Measurements from ENCODE around the gene WDR55. TPM values are rescaled to one million over a fixed set of nuclear protein-coding genes. Genes with fewer than 3 reads are reported as not detected.
"Not testable (repeated sequence)": the region's sequence is repeated elsewhere in the genome, so short reads cannot be mapped to it uniquely, and the experiment has no call there.

Gene WDR55
- total and polyA plus RNA-seq, 3 experiments from 2014 or later, result 17.3 to 40.7 (median 40.1) TPM

DNA sequence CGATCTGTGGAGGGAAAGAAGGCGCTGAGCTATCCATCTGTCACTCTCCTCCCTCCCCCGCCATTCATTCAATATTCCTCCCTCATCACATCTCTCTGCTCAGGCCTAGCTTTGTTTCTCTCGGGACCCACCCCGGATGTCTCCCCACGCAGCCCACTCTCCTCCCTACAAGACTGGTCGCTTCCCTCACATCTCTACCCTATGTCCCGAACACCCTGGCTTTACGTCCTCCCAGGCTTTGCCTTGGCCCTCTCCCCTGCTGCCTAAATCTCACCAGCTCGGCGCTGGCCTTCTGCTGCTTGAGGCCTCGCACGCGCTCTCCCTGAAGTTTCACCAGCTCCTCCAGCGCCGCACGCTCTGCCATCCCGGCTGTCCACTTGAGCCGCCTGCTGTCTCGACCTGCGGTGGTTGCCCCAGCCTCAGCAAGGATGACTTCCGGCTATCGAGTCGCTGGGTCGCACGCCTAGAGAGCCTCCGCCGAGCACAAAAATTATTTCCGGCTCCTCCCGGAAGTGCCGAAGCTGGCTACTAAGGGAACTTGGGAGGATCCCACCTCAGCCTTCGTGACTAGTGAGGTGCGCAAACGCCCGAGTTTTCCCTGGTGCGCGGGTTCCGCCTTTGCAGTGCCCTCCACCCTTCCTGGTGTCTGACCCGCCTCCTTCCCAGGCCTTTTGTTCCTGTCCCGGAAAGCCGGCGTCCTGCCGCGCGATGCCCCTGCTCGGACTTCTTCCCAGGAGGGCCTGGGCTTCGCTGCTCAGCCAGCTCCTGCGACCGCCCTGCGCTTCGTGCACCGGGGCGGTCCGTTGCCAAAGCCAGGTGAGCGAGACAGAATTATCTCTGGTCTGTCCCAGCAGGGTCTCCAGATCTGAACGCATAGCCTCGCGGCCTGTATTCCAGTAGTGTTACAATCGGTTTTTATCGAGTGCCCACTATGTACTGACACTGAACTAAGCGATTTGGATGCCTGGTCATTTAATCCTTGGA, 26.5 kb downstream of the WDR55 start, which contains the start of the genes HARS1 and HARS2:
Gene HARS1 (minus strand): TSS at position 430 of the 984 bp plus-strand sequence. CDS start 66 bp downstream, at position 364.
Gene HARS2 (plus strand): TSS at position 515 of the 984 bp plus-strand sequence. CDS start 194 bp downstream, at position 709.
- H3K27me3 Mint-ChIP-seq, result no peaks in the 10 kb centered on the region
- no peaks in the 10 kb centered on the region for H3K27me3 ChIP-seq (ENCODE audit: insufficient read depth, low read length, poor library complexity, severe bottlenecking)
- ChIA-PET CTCF (interaction anchor here (0.9 to 1.6 kb wide), 9 partner anchors 9 to 318 kb away, joined by 3 to 5 read pairs (median 3); partner anchors contain the start of genes EIF4EBP3, IK, NDUFA2 and ZMAT2), POLR2A (interaction anchor here (0.6 to 1.7 kb wide), 7 partner anchors 9 to 290 kb away, joined by 3 to 8 read pairs (median 5); partner anchors contain the start of genes ANKHD1, IK, NDUFA2 and ZMAT2)
- peak within 1 kb of the TSS; percentile 89 for H3K4me3 ChIP-seq (ENCODE audit: low read length)
- peaks cover 30% of the 10 kb centered on the region for H3K4me1 ChIP-seq (ENCODE audit: insufficient read depth, low read length)
- peak within 1 kb of the TSS; percentile 79 for H3K27ac ChIP-seq (ENCODE audit: low read depth, low read length)
- H3K4me3 Mint-ChIP-seq, result peak within 1 kb of the TSS; percentile 94 to 100 (median 99)
- H3K4me1 Mint-ChIP-seq, result peaks cover 37 to 56% (median 52%) of the 10 kb centered on the region in 3 donors
- H3K9me3 ChIP-seq (ENCODE audit: low read length), result no peaks in the 10 kb centered on the region
- peaks cover 24% of the 10 kb centered on the region for H3K36me3 ChIP-seq (ENCODE audit: insufficient read depth, low read length)
- no peaks in the 10 kb centered on the region for H3K9me3 Mint-ChIP-seq
- H3K27ac Mint-ChIP-seq, result peak within 1 kb of the TSS; percentile 89 to 100 (median 98)
- peaks cover 5 to 67% (median 11%) of the 10 kb centered on the region in 3 donors for H3K36me3 Mint-ChIP-seq
- peak; percentile 72 to 87 (median 77) for DNase-seq

DNA sequence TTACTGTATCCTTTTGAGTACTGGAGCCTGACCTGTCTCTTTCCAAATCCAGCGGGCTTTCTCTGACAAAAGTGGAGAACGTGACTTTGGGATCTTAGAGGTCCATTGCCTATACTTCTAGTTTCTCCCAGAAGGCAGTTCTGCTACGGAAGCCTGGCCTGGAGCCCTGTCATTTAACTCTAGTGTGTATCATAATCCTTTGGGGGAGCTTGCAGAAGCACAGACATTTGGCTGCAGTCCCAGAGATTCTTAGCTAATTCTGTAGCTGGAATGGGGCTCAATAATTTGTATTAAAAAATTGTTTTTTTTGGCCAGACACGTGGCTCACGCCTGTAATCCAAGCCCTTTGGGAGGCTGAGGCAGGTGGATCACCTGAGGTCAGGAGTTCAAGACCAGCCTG, 29.6 kb downstream of the WDR55 start:
- peaks cover 15 to 78% (median 30%) of the 10 kb centered on the region in 3 donors for H3K36me3 Mint-ChIP-seq
- Histone ChIP-seq H3K9me3 (ENCODE audit: low read length) (no peaks in the 10 kb centered on the region), H3K4me3 (ENCODE audit: low read length) (no peak overlapping the region), H3K27me3 (ENCODE audit: insufficient read depth, low read length, poor library complexity, severe bottlenecking) (no peaks in the 10 kb centered on the region), H3K4me1 (ENCODE audit: insufficient read depth, low read length) (peaks cover 24% of the 10 kb centered on the region), H3K27ac (ENCODE audit: low read depth, low read length) (no peak overlapping the region), H3K36me3 (ENCODE audit: insufficient read depth, low read length) (peaks cover 49% of the 10 kb centered on the region)
- POLR2A ChIA-PET, result no interaction called here
- peak overlapping the region in 1 of 7 donors; percentile 68 for H3K4me3 Mint-ChIP-seq
- H3K27ac Mint-ChIP-seq, result peak overlapping the region in 1 of 8 donors; percentile 89
- H3K9me3 Mint-ChIP-seq, result no peaks in the 10 kb centered on the region
- no peaks in the 10 kb centered on the region for H3K27me3 Mint-ChIP-seq
- H3K4me1 Mint-ChIP-seq, result peaks cover 29 to 42% (median 42%) of the 10 kb centered on the region in 3 donors
- CTCF ChIA-PET, result interaction anchor here (1.2 kb wide), 1 partner anchor 12 kb away, joined by 3 read pairs; no protein-coding TSS in a partner anchor
- no peak for DNase-seq

DNA sequence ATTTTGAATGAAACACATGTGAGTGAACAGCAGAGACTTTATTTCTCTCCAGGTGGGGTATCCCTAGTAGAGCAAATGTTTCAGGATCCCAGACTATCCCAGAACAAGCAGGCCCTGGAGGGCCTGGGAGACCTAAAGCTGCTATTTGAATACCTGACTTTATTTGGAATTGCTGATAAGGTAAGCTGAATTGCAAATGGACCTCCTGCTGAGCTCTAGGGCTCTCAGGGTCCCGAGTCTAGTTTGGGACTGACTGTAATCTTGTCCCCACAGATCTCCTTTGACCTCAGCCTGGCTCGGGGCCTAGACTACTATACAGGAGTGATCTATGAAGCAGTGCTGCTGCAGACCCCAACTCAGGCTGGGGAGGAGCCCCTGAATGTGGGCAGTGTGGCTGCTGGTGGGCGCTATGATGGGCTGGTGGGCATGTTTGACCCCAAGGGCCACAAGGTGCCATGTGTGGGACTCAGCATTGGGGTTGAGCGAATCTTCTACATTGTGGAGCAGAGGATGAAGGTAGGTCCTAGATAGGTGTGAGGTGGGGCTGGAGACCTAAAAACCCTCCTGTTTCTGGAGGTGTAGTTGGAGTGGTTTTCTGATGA, 32.3 kb downstream of the WDR55 start:
- Histone ChIP-seq H3K36me3 (ENCODE audit: insufficient read depth, low read length) (peaks cover 59% of the 10 kb centered on the region), H3K27me3 (ENCODE audit: insufficient read depth, low read length, poor library complexity, severe bottlenecking) (no peaks in the 10 kb centered on the region), H3K9me3 (ENCODE audit: low read length) (no peaks in the 10 kb centered on the region), H3K4me1 (ENCODE audit: insufficient read depth, low read length) (peaks cover 21% of the 10 kb centered on the region), H3K27ac (ENCODE audit: low read depth, low read length) (no peak overlapping the region), H3K4me3 (ENCODE audit: low read length) (no peak overlapping the region)
- CTCF ChIA-PET, result interaction anchor here (0.8 to 1.0 kb wide), 3 partner anchors 14 to 50 kb away, joined by 3 to 4 read pairs (median 3); partner anchors contain the start of genes IK and NDUFA2
- Mint-ChIP-seq H3K4me3 (no peak overlapping the region), H3K4me1 (peaks cover 27 to 41% (median 40%) of the 10 kb centered on the region in 3 donors), H3K27ac (peak overlapping the region in 4 of 8 donors; percentile 50 to 58 (median 56)), H3K27me3 (no peaks in the 10 kb centered on the region), H3K9me3 (no peaks in the 10 kb centered on the region), H3K36me3 (peaks cover 23 to 76% (median 33%) of the 10 kb centered on the region in 3 donors)
- DNase-seq, result no peak
- POLR2A ChIA-PET, result no interaction called here

DNA sequence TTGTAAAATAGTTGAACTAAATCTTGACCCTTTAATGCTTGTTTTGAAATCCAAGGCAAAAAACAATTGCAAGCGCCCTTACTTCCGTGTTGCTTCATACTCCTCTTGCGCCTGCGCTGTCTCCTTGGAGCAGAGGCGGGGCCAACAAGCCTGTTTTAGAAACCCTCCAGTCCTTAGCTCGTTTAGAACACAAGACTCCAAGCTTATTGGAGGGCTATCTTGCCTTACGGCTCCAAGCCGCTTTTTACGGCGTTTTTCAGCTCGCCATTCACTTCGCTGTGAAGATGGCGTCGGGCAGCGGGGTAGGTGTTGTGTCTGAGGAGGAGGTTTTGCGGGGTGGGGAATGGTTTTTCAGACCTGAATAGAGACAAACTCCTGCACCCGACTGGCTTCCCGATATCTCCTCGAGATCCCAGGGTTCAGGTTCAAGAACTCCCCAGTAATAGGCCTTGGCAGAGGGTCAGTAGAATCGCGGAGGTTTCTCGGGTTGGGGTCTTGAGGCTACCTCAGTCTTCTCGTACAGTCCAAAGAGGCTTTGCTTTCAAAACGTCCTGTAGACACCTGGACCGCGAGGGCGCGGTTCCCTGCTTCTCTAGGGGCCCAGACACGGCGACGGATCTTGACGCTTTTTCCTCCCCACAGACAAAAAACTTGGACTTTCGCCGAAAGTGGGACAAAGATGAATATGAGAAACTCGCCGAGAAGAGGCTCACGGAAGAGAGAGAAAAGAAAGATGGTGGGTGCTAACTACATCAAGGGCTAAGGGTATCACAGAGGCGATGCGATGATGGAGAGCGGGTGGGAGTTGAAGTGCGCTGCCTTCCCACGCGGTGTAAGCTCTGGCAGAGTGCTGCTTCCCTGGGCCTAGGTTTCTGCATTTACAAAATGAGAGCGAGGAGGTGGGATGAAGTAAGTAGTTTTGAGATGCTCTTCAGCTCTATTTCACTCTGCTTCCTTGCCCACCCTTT, 35.8 kb downstream of the WDR55 start, which contains the start of gene ZMAT2:
Gene ZMAT2 (plus strand): TSS at position 271 of the 968 bp plus-strand sequence. CDS start 14 bp downstream, at position 285.
- H3K4me3 ChIP-seq (ENCODE audit: low read length), result peak within 1 kb of the TSS; percentile 88
- Mint-ChIP-seq H3K9me3 (no peaks in the 10 kb centered on the region), H3K4me3 (peak within 1 kb of the TSS; percentile 94 to 99 (median 98)), H3K36me3 (peaks cover 31 to 87% (median 43%) of the 10 kb centered on the region in 3 donors), H3K27me3 (no peaks in the 10 kb centered on the region), H3K4me1 (peaks cover 20 to 31% (median 29%) of the 10 kb centered on the region in 3 donors), H3K27ac (peak within 1 kb of the TSS; percentile 82 to 99 (median 97))
- H3K27ac ChIP-seq (ENCODE audit: low read depth, low read length), result peak within 1 kb of the TSS; percentile 80
- peaks cover 77% of the 10 kb centered on the region for H3K36me3 ChIP-seq (ENCODE audit: insufficient read depth, low read length)
- H3K4me1 ChIP-seq (ENCODE audit: insufficient read depth, low read length), result peaks cover 19% of the 10 kb centered on the region
- H3K27me3 ChIP-seq (ENCODE audit: insufficient read depth, low read length, poor library complexity, severe bottlenecking), result no peaks in the 10 kb centered on the region
- peak; percentile 87 to 96 (median 92) for DNase-seq
- CTCF ChIA-PET, result interaction anchor here (0.6 to 2.8 kb wide), 4 partner anchors 10 to 342 kb away, joined by 3 to 14 read pairs (median 3); partner anchors contain the start of genes HARS1, HARS2, IK and NDUFA2
- POLR2A ChIA-PET, result interaction anchor here (0.8 to 2.0 kb wide), 4 partner anchors 9 to 53 kb away, joined by 3 to 12 read pairs (median 4); partner anchors contain the start of genes HARS1, HARS2, IK and WDR55
- no peaks in the 10 kb centered on the region for H3K9me3 ChIP-seq (ENCODE audit: low read length)

DNA sequence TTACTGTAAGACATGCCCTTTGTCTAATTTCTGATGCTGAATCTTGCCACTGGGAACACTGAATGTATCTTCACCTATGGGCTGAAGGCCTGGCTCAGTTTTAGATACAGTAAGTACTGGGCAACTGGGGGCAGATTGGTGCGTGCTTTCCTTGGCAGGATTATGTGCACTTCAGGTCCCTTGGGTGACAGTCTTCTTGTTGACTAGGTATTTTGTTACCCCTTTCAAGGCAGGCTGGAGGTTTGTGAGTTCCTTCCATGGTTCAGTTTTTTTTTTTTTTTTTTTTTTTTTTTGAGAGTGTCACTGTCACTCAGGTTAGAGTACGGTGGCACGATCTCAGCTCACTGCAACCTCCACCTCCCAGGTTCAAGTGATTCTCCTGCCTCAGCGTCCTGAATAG, 43.1 kb downstream of the WDR55 start:
- peaks cover 16 to 26% (median 21%) of the 10 kb centered on the region in 3 donors for H3K4me1 Mint-ChIP-seq
- Histone ChIP-seq H3K9me3 (ENCODE audit: low read length) (no peaks in the 10 kb centered on the region), H3K36me3 (ENCODE audit: insufficient read depth, low read length) (peaks cover 31% of the 10 kb centered on the region), H3K4me1 (ENCODE audit: insufficient read depth, low read length) (peaks cover 9% of the 10 kb centered on the region), H3K27me3 (ENCODE audit: insufficient read depth, low read length, poor library complexity, severe bottlenecking) (no peaks in the 10 kb centered on the region), H3K4me3 (ENCODE audit: low read length) (no peak overlapping the region), H3K27ac (ENCODE audit: low read depth, low read length) (no peak overlapping the region)
- peaks cover 0 to 6% (median 0%) of the 10 kb centered on the region in 5 donors for H3K9me3 Mint-ChIP-seq
- ChIA-PET POLR2A (interaction anchor here (0.6 kb wide), 1 partner anchor 194 kb away, joined by 9 read pairs; no protein-coding TSS in a partner anchor), CTCF (interaction anchor here (0.7 kb wide), 1 partner anchor 358 kb away, joined by 3 read pairs; no protein-coding TSS in a partner anchor)
- peak overlapping the region in 2 of 7 donors; percentile 16 to 22 for H3K4me3 Mint-ChIP-seq
- H3K36me3 Mint-ChIP-seq, result peaks cover 9 to 52% (median 23%) of the 10 kb centered on the region in 3 donors
- no peak for DNase-seq
- H3K27me3 Mint-ChIP-seq, result peaks cover 0 to 8% of the 10 kb centered on the region in 2 donors
- peak overlapping the region in 3 of 8 donors; percentile 45 to 66 (median 47) for H3K27ac Mint-ChIP-seq

DNA sequence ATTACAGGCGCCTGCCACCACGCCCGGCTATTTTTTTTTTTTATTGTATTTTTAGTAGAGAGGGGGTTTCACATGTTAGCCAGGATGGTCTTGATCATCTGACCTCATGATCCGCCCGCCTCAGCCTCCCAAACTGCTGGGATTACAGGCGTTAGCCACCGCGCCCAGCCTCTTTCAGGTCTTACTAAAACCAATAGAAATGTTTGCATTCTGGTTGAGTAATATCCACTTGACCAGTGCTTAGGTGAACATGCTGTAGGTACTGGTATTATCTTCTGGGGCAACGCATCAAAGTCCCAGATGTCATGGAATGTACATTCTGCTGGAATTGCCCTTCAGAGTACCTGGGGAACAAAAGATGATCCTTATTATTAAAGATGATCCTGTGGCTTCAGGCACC, 44.1 kb downstream of the WDR55 start:
- H3K27me3 Mint-ChIP-seq; H3K4me3 ChIP-seq (ENCODE audit: low read length); DNase-seq; H3K4me1 ChIP-seq (ENCODE audit: insufficient read depth, low read length); CTCF ChIA-PET; H3K9me3 Mint-ChIP-seq; POLR2A ChIA-PET; H3K27me3 ChIP-seq (ENCODE audit: insufficient read depth, low read length, poor library complexity, severe bottlenecking); H3K9me3 ChIP-seq (ENCODE audit: low read length); H3K27ac ChIP-seq (ENCODE audit: low read depth, low read length): not testable (repeated sequence)
- H3K36me3 Mint-ChIP-seq, result peaks cover 4 to 44% (median 19%) of the 10 kb centered on the region in 3 donors
- H3K4me3 Mint-ChIP-seq, result peak overlapping the region in 3 of 7 donors; percentile 98 to 100 (median 100)
- H3K4me1 Mint-ChIP-seq, result peaks cover 19 to 28% (median 21%) of the 10 kb centered on the region in 3 donors
- H3K27ac Mint-ChIP-seq, result peak overlapping the region in 1 of 8 donors; percentile 81
- H3K36me3 ChIP-seq (ENCODE audit: insufficient read depth, low read length), result peaks cover 23% of the 10 kb centered on the region

Data from CD8-positive, alpha-beta memory T cell (primary cell).